NCI-H82 treated with DMSO at 0.1 percent for 48 hours (cell line): ENCODE data around the gene TRAPPC3.

Source experiments
- DNase-seq: peaks from one replicate; lab custom pipeline; 2025; ENCODE audit not compliant: unreplicated experiment; lab: John Stamatoyannopoulos, UW

The TRAPPC3 gene

DNA sequence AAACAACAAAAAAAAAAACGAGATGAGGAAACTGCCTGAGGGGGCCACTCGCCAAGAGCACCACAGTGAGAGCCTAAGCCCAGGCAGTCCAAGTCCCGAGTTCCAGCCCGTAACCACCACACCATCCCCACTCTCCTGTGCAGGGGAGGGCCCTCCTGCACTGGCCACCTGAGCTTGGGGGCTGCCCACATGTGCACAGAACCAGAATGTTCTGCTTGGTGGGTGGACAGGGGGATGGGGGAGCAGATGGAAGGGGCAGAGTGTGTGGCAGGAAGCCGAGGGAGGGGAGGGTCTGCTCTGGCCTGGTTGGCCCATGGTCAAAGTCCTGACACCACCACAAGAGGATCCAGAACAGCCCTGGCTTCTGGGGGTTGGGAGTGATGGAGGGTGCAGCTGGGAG lies 43.0 kb downstream of the TRAPPC3 start:
- DNase-seq, result no peak

DNA sequence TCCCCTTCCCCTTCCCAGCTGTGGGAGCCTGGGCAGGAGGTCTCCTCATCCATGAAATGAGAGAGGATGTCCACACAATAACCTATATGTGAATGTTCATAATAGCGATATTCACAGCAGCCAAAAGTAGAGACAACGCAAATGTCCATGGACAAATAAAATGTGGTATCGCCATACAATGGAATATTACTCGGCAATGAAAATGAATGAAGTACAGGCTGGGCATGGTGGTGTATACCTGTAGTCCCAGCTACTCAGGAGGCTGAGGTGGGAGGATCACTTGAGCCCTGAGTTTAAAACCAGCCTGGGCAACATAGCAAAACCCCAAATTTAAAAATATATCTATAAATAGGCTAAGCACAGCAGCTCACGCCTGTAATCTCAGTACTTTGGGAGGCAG lies 47.7 kb downstream of the TRAPPC3 start:
- DNase-seq, result no peak

DNA sequence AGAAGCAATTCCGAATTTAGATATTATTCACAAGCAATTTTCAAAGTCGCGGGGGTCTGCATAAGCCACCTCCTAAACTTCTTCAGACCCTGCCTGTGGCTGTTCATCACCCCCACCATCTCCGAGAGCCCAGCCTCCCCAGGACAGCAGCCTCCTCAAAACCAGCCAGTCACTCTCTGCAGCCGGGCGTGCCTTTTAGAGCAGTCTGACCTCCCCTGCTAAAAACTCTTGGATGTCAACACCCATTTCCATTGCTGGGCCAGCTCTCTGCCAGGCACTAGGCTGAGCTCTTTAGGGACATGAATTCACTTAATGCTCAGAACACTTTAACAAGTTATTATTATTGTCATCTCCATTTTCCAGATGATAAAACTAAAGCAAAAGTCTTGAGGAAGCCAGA lies 48.9 kb downstream of the TRAPPC3 start:
- no peak for DNase-seq

DNA sequence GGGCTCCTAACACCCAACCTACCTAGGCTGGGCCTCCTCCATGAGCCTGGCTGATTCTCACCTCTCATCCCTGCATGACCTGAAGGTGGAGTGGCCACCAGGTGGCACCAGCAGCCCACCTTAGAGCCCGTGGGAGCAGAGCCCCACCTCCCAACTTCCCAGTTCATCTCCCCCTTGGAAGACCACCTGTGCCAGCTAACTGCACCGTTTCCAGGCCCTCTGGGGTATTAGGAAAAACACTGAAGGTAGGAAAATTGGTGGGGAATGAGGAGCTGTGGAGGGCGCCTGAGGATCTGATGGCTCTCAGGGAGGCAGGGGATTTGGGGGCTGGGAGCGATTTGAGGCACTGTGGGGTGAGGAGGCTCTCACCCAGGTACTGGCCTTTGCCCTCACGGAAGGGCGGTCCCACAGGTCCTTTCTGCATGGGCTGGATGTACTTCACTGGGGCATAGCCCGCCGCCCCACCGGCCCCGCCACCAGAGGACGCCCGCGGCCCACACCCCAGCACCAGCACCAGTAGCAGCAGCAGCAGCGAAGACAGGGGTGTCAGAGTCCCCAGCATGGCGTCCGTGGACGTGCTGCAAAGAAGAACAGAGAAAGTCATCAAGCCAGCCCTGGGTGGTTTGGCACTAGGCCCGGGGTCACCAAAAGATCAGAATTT lies 49.5 kb downstream of the TRAPPC3 start:
- no peak for DNase-seq

DNA sequence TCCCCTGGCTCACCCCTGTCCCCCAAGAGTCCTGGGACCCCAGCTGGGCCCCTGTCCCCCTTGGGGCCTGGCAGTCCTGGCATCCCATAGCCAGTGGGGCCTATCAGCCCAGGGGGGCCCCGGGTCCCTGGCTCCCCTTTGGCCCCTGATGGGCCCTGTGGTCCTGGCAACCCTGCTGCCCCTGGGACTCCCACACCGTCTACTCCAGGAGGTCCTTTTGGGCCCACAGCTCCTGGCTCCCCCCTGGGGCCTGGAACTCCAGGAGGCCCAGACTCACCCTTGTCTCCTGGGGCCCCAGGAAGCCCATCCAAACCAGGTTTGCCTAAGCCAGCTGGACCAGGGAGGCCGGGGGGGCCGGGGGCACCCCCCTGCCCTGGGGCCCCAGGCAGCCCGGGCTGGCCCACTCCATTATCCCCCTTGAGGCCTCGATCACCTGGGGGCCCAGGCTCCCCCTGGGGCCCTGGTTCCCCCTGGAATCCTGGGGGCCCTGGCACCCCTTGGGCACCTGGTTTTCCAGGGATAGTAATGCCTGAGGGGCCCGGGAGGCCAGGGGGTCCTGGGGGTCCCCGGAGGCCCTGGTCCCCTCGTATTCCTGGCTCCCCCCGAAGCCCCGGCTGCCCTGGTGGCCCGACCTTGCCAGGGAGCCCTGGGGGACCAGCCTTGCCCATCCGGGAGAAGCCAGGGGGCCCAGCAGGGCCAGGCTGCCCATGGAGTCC lies 50.5 kb downstream of the TRAPPC3 start:
- DNase-seq, result no peak

DNA sequence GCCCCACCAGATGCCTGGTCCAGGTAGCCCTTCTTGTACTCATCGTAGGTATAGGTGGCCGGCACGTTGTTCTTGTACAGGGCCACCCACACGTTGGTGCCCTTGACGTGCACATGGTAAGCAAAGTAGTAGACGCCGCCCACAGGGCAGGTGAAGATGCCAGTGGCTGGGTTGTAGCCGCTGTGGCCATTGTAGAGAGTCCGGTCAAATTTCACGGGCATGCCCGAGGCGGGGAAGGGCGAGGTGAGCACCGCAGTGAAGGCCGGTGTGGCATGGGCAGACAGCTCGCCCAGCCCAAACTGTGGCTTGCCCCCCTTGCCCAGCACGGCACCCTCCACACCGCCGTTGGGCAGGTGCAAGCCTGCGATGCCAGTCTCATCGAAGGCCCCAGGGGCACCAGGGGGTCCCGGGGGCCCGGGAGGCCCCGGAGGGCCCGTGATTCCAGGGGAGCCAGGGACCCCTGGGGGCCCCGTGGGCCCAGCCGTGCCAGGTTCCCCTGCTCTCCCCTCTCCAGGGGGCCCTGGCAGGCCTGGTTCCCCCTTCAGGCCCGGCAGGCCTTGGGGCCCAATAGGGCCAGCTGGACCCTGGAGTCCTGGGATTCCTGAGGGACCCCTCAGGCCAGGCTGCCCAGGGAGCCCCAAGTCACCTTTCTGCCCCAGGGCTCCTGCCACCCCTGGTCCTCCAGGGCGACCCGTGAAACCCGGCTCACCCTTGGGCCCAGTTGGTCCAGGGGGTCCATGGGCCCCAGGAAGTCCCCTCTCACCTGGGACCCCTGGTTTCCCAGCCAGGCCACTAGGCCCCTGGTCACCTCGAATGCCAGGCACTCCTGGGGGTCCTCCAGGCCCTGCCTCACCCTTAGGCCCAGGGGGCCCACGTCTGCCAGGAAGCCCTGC lies 51.3 kb downstream of the TRAPPC3 start:
- DNase-seq, result no peak

DNA sequence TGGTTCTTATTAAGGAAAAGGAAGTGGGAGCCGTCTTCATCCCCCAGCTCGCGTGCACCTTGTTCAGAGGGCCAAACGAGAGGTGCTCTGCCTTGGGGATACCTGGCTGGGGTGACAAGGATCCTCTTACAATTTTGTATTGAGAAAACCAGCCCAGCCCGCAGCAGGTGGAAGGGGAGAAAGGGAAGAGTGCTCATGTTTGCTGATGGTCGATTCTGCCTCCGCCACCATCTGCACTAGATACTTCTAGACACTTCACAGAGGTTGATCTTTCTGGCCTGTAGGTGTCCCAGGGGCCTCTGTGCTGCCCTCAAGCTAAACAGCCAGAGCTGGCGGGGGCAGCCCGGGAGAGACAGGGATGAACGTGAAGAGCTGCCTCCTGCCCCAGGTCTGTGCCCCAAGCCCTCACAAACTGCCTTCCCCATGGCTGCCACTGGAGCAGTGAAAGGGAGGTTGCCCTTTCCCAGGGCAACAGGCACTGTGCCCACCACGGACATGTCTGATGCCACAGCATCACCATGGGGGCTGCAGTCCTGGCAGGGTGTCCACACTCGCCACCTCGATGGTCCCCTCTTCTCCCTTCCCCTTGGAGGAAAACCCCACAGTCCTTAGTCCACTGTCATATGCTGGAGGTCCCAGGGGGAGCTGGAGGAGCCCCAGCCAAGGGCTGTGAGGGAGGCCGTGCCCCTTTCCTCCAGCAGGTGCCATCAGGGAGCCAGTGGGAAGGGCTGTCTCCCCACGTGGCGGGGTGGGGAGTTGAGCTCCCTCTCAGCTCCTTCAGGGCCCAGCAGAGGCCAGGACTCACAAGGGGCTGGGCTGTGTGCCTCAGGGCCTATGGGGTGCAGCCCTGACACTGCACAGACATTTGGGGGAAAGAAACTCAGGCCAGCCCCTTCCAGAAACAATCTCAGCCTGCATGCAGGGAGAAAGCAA lies 52.5 kb downstream of the TRAPPC3 start:
- DNase-seq, result no peak

DNA sequence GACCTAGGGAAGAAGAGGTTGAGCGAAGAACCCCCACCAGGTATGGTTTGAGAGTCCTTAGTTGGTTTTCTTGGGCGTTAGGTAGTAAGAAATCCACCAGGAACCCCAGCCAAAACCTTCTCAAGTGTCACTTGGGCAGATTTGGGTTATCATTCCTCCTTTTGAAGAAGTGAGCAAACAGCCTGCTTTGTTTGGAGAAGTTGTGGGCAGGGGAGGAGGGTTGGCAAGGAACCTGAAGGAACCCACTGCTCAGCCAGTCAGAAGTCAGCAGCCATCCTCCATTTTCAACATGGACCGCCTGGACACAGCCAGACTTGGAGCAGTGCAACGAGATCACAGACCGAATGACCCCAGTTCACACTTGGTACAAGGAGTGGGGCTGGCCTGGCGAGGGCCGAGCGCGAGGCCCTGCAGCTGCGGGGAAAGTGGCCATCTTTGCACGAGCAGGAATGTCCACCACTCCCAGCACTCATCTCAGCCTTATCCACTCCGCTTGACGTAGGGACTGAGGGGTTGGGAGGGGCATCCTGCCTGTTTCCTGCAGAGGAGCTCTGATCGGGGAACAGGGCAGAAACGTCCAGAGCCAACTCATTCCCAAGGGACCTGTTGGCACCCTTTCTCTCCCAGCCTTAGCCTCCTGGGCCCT lies 53.4 kb downstream of the TRAPPC3 start:
- no peak for DNase-seq

DNA sequence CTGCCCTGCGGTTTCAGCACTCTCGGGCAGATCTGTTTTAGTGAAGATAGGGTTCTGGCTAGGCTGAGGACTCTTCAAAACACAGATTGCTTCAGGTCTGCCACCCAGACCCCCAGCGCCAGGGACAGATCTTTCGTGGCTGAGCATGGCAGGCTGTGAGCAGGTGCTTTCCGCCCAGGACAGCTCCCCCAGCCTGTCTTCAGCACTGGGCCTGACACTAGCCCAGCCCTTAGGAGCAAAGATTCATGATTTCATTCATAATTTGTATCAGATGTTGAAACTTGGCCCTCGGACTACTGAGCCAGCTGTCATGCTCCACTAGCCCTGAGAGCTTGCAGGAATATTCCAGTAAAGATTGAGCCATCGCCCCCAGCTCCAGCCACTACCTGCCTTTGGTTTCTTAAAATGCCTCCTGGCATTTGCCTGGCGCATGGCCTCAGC lies 54.6 kb downstream of the TRAPPC3 start:
- DNase-seq, result no peak

DNA sequence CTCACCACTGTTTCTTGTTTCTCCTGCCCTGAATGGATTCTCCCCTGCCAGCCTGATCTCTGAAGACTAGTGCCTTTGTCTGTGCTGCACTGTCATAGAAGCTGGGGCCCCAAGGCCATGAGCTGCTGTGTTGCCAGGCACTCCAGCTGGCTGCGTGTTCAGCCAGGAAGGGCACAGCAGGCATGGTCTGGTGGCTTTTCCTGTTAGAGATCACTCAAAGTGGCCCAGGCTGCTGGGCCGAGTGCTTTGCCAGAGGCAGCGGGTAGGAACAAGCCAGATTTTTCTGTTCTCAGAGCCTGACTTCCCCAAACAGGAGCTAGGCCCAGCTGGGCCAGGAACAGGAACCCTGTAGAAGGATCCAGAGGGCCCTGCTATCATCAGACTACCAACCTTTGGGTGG lies 55.4 kb downstream of the TRAPPC3 start:
- no peak for DNase-seq

DNA sequence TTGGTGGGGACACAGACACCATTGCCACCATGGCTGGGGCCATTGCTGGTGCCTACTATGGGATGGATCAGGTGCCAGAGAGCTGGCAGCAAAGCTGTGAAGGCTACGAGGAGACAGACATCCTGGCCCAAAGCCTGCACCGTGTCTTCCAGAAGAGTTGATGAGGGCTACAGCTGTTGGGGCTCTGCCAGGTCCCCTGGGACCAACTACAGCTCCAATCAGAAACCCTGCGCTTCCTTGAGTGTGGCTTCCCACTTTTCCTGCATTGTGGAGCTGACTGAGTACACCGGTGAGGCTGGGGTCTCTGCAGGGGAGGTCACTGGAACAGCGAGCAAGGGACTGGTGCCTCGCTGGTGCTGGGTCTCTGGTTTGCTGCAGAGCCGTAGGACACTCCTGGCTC lies 56.1 kb downstream of the TRAPPC3 start:
- no peak for DNase-seq

DNA sequence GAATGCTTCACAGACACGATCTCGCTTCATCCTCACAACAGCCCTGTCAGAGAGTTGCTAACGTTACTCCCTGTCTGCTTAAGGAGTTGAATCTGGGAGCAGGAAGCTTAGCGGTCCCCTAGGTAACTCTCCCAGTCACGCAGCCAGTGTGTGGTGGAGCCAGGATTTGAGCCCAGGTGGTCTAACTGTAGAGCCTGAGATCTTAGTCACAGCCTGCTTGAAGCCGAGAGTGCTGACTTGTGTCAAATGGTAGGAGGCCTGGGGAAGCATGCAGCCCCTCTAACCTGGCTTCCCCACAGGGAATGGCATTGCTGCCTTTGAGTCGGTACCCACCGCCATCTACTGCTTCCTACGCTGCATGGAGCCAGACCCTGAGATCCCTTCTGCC lies 56.5 kb downstream of the TRAPPC3 start:
- no peak for DNase-seq

DNA sequence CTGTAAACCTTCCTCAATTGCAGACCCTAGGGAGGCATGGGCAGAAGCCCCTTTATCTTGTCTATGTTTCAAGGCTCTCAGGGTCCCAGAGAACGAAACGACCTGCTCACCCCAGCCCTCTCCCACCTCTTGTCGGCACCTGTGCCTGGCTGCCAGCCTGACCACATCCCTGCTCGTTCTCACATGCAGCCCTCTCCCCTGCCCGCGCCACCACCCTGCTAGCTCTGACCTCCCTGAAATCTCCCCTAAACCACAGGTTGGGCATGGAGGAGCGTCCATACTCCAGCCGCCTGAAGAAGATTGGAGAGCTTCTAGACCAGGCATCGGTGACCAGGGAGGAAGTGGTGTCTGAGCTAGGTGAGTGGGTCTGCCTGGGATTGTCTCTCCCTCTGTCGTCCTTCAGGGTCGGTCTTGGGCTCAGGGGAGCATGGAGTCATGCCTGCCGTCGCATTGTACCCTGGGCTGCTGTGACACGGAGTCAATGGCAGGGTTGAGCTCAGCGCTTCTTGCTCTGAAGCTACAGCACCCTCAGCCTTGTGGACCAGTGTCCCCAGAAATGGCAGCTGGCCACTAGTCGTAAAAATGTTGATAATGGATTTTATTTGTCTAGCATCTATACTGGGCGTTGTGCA lies 57.0 kb downstream of the TRAPPC3 start:
- DNase-seq, result no peak

DNA sequence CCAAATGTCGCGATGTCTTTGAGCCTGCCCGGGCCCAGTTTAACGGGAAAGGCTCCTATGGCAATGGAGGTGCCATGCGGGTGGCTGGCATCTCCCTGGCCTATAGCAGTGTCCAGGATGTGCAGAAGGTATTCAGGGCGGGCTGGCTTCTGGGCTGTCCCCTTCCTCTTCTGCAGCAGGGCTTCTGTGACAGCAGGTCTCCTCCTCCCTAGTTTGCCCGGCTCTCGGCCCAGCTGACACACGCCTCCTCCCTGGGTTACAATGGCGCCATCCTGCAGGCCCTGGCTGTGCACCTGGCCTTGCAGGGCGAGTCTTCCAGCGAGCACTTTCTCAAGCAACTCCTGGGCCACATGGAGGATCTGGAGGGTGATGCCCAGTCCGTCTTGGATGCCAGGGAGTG lies 57.6 kb downstream of the TRAPPC3 start:
- no peak for DNase-seq

DNA sequence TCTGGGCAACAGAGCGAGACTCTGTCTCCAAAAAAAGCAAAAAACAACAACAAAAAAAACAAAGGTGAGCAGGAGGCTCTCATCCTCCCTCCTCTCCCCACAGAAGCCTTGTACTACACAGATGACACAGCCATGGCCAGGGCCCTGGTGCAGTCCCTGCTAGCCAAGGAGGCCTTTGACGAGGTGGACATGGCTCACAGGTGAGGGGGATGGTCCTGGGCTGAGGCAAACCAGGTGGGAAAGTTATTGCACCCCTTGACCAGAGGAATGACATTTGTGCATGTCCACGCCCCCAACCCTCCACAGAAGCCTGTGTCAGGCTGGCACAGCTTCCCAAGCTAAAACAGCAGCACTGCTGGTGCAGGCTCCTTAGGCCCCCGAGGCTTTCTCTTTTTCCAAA lies 58.1 kb downstream of the TRAPPC3 start:
- no peak for DNase-seq

DNA sequence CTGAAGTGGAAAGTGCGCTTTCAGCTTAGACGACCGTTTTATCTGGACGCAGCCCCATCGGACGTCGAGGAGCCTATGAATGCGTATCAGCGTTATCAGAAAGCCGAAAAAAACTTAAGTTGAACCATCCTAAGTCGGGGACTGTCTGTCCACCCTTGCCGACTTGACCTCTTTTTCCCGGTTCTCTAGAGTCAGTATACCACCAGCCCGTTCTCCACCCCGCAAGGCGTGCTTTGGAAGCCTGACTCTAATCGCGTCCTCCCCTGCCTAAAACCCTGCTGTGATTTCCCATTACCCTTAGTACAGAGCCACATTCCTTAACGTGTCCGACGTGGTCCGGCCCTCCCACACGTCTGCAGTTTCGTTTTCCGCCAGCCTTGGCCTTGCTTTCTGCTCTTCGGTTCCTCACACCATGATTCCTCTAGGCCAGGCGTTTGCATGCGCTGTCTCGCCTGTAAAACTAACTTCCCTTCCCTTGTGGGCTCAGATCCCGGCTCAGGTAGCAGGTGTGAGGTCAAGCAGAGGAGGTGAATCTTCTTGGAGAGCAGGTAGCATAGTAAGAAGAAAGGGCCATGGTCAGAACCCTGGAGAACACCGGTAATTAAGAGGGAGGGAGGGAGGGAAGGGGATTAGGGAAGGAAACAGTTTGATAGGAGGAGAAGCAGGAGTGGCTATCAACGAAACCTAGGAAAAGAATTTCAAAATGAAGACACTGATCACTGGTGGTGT lies 59.7 kb downstream of the TRAPPC3 start:
- DNase-seq, result no peak

DNA sequence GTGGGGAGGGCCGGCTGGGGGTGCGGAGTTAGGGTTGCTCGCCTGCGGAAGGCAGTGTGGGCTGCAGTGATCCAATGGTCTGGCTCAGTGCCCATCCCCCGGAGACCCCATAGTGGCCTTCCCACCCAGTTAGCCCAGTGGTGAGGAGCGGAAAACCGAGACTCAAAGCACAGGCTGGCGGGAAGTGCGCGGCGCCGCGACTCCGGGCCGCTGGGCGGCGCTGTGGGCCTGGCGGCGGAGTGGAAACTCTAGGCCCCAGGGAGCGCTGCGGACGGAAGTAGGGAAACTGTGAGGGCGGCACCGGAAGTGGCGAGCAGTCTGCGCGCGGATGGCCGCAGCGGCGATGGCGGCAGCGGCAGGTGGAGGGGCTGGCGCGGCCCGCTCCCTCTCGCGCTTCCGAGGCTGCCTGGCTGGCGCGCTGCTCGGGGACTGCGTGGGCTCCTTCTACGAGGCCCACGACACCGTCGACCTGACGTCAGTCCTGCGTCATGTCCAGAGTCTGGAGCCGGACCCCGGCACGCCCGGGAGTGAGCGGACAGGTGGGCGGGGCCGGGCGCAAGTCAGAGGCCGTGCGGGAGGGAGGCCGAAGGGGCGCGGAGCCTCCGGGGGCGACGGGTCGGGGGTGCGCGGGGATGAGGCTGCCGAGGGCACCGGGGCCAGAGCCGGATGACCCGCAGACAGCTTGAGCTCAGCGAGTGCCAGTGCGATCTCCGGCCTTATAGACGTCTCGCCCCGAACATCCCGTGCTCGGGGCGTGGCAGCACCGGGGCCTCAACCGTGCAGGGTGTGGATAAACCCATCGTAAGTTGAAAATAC lies 60.5 kb downstream of the TRAPPC3 start, which contains the start of gene ADPRS:
ADPRS (plus strand) TSS at position 316 of the 816 bp plus-strand sequence; CDS start at position 329, 13 bp downstream.
- DNase-seq, result peak; percentile 74

DNA sequence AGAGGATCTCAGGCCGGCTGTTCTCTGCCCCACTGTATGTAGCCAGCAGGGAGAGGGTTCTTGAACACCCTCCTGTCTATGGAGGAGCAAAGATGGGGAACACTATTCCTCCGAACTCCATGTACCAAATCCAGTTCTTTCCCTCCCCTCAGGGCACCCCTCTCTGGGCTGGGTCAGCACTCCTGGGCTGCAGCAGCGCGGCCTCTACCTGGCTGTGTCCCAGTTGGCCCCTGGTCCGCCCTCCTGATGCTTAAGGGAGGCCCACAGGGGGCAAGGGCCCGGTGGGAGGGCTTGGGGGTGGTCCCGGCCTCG lies 61.1 kb downstream of the TRAPPC3 start:
- no peak for DNase-seq
